Measurements from ENCODE around the gene SLC1A1. TPM values are rescaled to one million over a fixed set of nuclear protein-coding genes. Genes with fewer than 3 reads are reported as not detected.
"Not testable (repeated sequence)": the region's sequence is repeated elsewhere in the genome, so short reads cannot be mapped to it uniquely, and the experiment has no call there.

Gene SLC1A1
- total and polyA plus RNA-seq, 2 of the 13 experiments (the other 11 are each of a cell fraction or from before 2014, with no cell fraction given) = not detected

GRCh38 chr9:4606033-4606432 is 115.8 kb downstream of the SLC1A1 start:
- ATAC-seq; in situ Hi-C loops (cut with HindIII; ENCODE audit: extremely low pct_ligation_motif_present, low pct_unique_long_range_greater_than_20kb); H3K36me3 ChIP-seq (replicated peaks in 1 of 2; ENCODE audit: control insufficient read depth in 1 of 2, insufficient read depth in 2 of 2, low read length in 2 of 2); FAIRE-seq; H3K27me3 ChIP-seq (ENCODE audit: control insufficient read depth in 1 of 2, insufficient read depth in 2 of 2, low read length in 2 of 2); H3K4me2 ChIP-seq (ENCODE audit: low read depth, low read length); H4K20me1 ChIP-seq (ENCODE audit: insufficient read depth, low read length); BruUV-seq (replicated peaks); H3K79me2 ChIP-seq (ENCODE audit: insufficient read depth, low read length); DNase-seq (ENCODE audit: low spot score); H3K9ac ChIP-seq (ENCODE audit: insufficient read depth, low read depth, low read length); POLR2A ChIA-PET; H3K4me1 ChIP-seq (ENCODE audit: insufficient read depth, low read length); H3K9me3 ChIP-seq (ENCODE audit: low read length); H3K27ac ChIP-seq (ENCODE audit: extremely low read length, insufficient read depth, low read length); CTCF ChIA-PET (ENCODE audit: low intra/inter-chr PET ratio, low total read pairs); H3K4me3 ChIP-seq (replicated peaks in 1 of 3; ENCODE audit: insufficient read depth in 1 of 3, low read depth in 2 of 3, low read length in 3 of 3); H2AFZ ChIP-seq (ENCODE audit: low read length); intact Hi-C loops (cut with micrococcal nuclease; ENCODE audit: unreplicated experiment): not testable (repeated sequence)
- WGBS (ENCODE audit: low lambda C conversion rate) = 57% methylated on average over 6 of the region's 15 CpGs

GRCh38 chr9:4614627-4615026 is 124.4 kb downstream of the SLC1A1 start:
- in situ Hi-C loops (cut with HindIII; ENCODE audit: extremely low pct_ligation_motif_present, low pct_unique_long_range_greater_than_20kb) (no loop called here), intact Hi-C loops (cut with micrococcal nuclease; ENCODE audit: unreplicated experiment) (no loop called here)
- 0% methylated on average over 1 of the region's 1 CpG for WGBS (ENCODE audit: low lambda C conversion rate)
- no peaks in the 10 kb centered on the region for H3K9me3 ChIP-seq (ENCODE audit: low read length)
- no peak overlapping the region for H3K4me3 ChIP-seq (replicated peaks in 1 of 3; ENCODE audit: insufficient read depth in 1 of 3, low read depth in 2 of 3, low read length in 3 of 3)
- POLR2A ChIA-PET = no interaction called here
- DNase-seq (ENCODE audit: low spot score) = peak; percentile 3
- ATAC-seq = peak; percentile 84
- no peak for TF ChIP-seq TEAD3 (CRISPR knock-in tag; optimal IDR thresholded peaks at IDR 0.05; ENCODE audit: borderline replicate concordance)
- no peak for TF ChIP-seq CCAR2 (optimal IDR thresholded peaks at IDR 0.05; ENCODE audit: low read depth, low read length)
- no peak for TF ChIP-seq POLR2AphosphoS2 (IDR thresholded peaks at IDR 0.05; ENCODE audit: low read depth, low read length)
- peak; percentile 67 for TF ChIP-seq MAFF (IDR thresholded peaks at IDR 0.05; ENCODE audit: low read depth, low read length)
- TF ChIP-seq MAFK (conservative IDR thresholded peaks at IDR 0.05 in 1 of 2, IDR thresholded peaks at IDR 0.05 in 1 of 2; ENCODE audit: low read length in 2 of 2) = peak; percentile 64 to 72
- TF ChIP-seq FOXA3 (CRISPR knock-in tag; IDR thresholded peaks at IDR 0.05) = peak; percentile 43
- TF ChIP-seq BHLHE40 (IDR thresholded peaks at IDR 0.05; ENCODE audit: low read length) = no peak
- no peak for TF ChIP-seq ZBED4 (CRISPR knock-in tag; IDR thresholded peaks at IDR 0.05; ENCODE audit: borderline replicate concordance)
- no peaks in the 10 kb centered on the region for H4K20me1 ChIP-seq (ENCODE audit: insufficient read depth, low read length)
- peaks cover 18% of the 10 kb centered on the region for H3K4me1 ChIP-seq (ENCODE audit: insufficient read depth, low read length)
- no peaks in the 10 kb centered on the region for H3K79me2 ChIP-seq (ENCODE audit: insufficient read depth, low read length)
- CTCF ChIA-PET (ENCODE audit: low intra/inter-chr PET ratio, low total read pairs) = no interaction called here
- no peaks in the 10 kb centered on the region for H3K27me3 ChIP-seq (ENCODE audit: control insufficient read depth in 1 of 2, insufficient read depth in 2 of 2, low read length in 2 of 2)
- H3K27ac ChIP-seq (ENCODE audit: extremely low read length, insufficient read depth, low read length) = no peak overlapping the region
- no TSS peak for BruUV-seq (replicated peaks)
- no peak overlapping the region for H3K9ac ChIP-seq (ENCODE audit: insufficient read depth, low read depth, low read length)
- no peak for FAIRE-seq
- no peak overlapping the region for H2AFZ ChIP-seq (ENCODE audit: low read length)
- H3K36me3 ChIP-seq (replicated peaks in 1 of 2; ENCODE audit: control insufficient read depth in 1 of 2, insufficient read depth in 2 of 2, low read length in 2 of 2) = no peaks in the 10 kb centered on the region
- peak overlapping the region; percentile 36; the same call in 1 of the 2 replicates for H3K4me2 ChIP-seq (ENCODE audit: low read depth, low read length)
